GM21360 (cell line): ENCODE results near the gene PRKN.

Source experiments
- ATAC-seq: cut with Tn5 transposase; IDR thresholded peaks from one replicate; pipeline ENCODE4 v1.9.1; 2021; ENCODE audit warnings: mild to moderate bottlenecking, moderate library complexity; ENCODE audit not compliant: unreplicated experiment

The PRKN gene

DNA sequence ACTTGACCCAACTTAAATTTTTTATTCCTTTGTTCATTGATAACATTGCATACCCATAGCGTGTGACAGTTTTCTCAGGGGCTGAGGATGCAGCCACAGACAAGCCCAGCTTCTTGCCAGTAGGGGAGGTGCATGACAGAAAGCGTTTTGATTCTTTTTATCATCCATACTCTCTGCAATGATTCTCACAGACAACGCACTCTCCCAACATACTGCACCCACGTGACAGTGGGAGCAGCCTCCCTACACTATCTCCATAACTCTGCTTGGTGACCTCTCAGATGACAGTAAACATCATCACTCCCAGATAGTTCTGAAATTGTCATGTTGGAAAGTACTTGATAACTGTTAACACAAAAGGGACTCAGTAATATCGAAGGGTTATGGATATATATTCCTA, 972.5 kb downstream of the PRKN start:
- ATAC-seq: no peak

DNA sequence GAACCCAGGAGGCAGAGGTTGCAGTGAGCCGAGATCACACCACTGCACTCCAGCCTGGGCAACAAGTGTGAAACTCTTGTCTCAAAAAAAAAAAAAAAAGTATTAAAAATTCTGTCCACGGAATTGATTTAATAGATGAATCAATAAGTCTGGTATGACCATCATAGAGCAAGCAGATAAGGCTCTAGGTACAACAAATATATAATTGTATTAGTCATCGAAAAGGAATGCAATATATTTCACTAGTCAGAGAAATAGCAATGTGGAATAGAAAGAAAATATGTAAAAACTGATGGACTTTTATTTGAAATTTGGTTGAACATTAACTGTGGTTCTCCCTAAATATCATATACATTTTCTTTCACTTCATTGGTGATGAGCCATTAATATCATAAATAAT, 976.9 kb downstream of the PRKN start:
- no peak for ATAC-seq

DNA sequence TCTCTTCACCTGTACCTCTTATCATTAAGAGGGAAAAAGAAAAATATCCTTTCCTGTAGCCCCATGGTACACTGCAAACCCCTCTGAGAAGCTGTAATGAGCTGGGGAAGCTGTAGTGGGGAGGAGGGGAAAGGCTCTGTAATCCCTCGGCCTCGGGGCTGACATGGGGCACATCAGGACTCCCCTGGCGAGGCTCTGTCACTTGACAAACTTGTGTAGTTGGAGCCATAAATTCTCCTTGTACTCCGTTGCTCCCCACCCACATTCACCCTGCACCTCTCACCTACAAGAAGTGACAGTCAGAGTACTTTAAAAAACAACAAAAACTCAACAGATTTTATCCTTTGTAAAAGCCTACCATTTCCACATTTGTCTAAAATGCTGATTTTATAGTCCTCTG, 978.0 kb downstream of the PRKN start:
- no peak for ATAC-seq

DNA sequence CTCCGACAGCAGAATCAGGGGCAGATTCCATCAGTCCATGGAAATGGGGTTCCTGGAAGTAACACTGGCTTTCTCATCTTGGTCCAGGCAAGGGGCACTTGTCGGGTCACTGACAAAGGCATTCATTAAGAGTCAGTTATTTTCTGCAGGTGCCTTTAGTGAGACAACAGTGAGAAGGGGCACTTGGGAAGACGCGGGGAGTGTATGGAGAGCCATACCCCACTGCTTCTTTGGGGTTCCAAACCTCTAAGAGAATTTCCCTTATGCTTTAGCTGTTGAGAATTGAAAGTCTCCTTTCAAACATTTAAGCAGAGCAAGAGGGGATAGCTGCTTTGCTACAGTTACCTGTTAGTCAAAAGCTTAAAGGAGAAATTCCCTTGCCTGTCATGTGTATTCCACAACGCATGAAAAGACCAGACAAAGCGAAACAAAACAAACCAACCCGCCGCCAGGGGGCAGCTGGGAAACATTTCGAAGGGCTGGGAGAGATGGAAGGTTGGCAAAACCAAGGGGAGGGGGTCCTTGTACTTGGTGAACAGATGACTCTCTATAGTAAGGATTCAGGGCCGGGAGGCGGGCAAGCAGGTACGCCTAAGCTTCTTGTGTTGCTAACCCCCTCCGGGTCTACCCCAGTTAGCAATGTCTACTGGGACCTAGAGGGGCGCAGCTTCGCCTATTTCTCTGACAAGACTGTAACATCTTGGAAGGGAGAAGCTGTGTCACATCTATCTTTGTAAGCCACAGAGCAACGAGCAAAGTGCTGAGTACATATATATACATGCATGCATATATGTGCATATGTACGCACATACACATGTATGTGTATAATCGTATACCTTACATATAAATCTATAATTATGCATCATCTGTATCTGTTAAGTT, 978.8 kb downstream of the PRKN start:
- no peak for ATAC-seq

DNA sequence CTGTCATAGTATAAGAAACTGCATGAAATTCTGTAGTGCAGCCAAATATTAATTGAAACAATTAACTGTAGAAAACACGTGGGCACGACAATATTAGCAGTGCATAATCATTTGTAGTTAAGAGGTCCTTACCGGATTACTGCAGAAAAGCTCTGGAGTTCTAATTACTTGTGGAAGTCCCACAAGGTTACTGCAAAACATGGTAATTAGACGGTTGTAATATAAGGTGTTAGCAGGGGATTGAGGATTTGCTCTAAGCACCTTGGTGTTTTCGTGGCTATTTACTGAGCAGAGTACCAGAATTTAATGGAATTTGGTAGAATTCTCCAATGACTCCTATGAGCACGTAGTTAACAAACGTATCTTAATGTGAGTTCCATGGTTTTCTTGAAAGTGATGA, 980.1 kb downstream of the PRKN start:
- ATAC-seq: no peak

DNA sequence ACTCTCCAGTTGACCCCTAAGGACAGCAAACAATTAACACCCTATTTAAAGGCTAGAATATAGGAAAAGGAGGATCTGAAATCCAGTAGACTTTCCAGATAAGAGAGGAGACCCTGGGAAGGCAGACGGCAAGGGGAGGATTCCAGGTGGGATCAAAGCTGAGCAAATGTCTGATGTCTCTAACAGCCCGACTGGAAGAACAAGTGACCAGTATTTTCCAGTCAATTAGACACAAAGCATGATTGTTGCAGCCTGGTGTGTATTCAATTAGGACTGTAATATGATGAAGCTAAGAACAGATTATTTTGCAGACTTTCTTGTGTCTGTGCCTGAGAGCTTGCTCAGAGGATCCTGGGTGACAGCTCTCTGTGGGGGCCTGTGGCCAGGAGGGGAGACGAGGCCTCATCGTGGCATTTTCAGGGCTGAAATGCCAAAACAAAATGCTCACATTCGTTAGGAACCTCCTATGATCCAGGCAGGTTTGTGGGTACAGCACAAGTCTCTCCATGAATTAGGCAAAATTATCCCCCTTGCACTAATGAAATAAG, 981.9 kb downstream of the PRKN start:
- no peak for ATAC-seq

DNA sequence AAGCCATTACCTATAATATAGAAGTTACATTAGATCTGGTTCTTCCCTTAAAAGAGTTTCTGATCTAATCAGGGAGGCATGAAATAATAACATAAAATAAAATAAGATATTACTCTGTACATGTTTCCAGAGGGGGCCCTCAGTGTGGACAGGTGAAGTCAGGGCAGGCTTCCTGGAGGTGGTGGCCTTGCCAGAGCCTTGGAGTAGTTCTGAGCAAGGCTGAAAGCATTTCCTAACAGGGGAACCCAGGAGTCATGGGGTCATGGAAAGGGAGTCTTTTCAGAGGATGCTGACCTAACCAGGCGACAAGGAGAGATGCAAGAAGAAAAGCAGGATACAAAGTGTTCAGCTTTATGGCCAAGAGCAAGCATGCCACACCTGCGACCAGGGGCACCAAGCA, 982.4 kb downstream of the PRKN start:
- ATAC-seq: no peak

DNA sequence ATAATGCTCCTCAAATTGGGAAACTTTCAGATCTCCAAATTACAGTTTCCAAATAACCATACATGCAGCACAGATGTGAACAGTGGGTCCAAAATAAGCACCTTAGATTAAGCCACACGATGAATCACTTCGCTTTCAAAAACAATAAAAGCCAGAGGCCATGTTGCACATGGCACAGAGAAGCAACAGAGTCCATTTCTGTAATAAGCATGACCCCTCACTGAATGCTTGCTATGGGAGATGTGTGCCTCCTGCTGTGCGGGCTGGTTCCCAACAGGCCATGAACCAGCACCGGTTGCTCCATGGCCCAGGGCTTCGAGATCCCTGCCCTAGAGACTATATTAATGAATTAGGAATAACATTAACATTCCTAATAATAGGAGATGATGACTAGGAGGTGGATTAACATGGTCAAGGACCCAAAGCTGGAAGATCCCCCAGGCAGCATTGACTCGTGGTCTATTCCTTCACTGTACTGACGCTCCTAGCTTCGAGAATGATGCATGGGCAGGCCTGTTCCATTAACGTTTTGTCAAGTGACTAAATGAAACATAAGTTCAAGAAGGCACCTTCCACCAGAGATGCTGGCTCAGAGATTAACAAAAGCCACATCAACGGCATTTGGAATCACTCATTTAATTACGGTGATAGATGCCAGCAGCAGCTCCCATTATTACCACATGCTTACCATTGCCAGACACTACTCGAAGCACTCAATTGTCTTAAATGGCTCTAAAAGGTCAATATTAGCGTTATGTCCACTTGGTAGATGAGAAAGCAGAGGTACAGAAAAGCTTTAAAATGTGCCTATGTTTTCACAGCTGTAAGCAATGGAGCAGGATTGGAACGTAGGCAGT, 983.1 kb downstream of the PRKN start:
- ATAC-seq: no peak

DNA sequence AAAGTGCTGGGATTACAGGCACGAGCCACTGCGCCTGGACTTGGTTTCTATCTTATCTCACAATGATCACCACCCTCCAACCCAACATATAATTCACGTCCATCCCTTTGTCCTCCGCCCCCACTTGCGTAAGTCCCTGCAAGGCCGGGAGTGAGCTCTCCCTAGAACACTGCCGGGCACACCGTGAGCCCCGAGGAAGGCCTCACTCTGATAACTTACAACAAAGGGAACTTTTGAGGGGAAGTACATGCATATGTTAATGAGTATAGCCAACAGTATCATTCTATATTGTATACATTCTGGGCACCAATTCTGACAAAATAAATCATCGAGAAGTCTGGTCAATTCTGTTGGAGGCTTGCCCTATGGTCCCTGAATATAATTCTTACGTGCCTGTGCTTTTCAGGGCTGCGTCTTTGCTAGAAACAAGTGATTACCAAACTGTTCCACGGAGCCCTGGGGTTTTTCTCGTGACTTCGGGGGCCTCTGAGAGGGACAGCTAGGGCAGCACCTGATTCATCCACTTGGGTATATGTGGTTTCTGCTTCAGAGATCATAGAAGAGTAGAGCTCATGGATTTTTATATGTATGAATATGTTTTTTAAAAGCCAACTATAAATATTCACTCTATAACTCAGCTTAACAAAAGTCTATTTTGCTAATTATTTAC, 983.9 kb downstream of the PRKN start:
- no peak for ATAC-seq

DNA sequence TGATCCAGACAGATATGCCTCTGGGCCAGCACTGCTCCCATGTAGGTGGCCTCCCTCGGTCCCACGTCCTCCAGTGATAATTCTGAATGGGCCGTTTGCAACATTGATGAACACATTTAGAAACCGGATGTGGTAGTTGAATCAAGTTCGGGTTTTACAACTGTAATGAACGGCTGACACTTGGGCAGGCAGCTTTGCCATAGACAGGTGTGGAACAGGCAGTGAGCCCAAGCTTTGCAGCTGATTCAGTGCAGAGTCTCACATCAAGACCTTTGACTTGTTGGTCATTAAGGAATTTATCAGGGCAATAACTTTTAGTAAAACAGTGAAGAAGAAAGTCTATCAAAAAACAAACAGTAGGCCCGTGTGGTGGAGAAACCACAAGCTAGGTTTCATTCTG, 987.1 kb downstream of the PRKN start:
- no peak for ATAC-seq

DNA sequence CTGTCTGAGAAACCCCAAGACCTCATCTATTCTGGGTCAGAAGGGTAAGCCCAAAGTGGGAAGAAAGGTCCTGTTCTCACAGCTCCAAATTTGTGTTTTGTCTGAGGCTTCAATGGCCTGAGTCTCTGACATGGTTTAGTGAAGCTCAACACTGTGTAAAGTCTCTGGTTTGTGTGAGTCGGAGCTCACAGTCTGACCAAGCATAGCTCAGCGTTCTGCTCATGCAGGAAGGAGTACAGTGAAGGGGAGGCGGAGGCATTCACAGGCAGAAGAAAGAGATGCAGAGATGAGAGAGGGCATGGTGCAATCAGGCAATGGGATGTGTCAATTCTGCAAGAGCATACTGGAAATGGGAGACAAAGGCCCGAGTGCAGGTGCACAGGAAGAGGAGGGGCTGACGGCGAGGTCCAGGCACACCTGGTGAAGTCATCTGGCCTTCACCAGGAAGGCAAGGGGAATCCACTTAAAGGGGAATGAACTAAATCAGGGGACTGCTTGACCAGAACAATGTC, 990.7 kb downstream of the PRKN start:
- no peak for ATAC-seq

DNA sequence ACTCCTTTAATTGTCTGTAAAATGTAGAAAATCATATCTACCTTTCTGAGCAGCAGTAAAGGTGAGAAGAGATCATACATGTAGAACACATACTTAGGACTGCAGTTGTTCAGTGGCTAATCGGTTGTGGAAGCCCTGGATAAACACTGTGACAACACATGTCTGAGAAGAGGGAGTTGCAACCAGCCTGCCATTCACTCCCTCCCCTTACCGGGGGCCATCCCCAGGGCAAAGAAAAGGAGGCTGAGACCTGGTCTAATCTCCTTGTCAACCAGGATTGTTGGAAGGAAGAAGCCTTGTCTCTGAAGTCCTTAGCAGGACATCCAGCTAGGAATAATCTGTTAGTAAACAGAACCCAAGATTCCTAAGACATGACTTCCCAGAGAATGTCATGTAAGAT, 991.2 kb downstream of the PRKN start:
- ATAC-seq: no peak

DNA sequence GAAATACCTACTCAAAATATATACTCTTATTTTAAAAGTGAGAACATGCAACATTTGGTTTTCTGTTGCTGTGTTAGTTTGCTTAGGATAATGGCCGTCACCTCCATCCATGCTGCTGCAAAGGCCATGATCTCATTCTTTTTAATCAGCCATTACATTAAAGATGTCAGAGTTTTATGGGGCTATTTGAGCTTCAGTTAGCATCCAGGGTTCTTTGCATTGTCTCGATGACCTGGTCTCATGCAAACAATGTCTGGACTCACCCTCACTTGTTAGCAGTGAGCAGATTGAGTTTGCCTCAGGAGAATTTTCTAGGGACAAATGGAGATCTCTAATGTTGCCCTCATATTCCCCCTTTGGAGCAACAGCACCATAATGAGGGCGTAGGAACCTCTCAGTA, 995.0 kb downstream of the PRKN start:
- no peak for ATAC-seq

DNA sequence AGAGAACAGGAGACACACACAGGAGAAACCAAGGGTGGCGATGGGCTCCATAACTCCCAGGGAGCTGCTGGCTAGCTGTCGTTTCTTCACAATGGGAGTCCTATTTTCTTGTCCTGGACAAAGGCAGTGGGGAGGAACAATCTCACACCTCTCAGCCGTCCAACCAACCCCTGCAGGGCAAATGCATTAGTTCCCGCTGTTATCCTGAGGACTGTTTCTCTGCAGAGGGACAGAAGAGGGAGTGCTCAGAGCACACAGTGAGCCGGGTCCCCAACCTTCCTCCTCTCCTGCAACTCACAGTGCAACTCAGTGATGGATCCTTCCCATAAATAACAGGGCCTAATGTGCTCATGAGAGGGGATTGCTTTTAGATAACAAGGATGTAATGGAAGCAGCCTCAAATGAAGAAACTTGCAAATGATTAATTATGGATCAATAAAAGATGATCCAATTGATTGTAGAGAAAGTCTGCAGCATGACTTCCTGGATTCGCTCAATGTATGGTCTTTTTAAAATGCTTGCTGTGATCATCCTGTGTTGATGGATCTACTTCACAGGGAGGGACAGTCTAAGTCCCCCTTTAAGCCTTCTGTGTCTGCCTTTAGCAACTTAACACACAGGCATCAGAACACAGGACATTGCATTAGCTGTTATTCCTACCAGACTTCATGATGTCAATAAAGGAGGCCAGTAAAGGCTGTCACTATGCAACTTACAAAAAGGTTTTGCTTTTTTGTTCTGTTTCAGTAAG, 1000.3 kb downstream of the PRKN start:
- no peak for ATAC-seq

DNA sequence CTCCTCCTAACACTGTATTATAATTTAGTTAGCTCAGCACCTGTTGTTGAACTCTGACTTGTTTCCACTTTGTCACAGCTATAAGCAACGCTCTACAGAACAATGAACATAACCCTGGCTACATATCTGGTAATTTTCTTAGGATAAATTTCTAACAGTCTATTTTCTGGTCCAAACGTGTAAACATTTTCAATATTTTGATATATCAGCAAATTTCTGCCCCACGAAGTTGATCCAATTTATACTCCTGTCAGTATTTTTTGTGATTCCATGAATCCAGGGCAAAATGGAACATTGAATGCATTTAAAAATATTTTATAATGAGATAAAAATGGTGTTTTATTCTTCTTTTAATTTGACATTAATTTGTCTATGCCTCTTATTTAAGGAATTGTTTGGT, 1005.2 kb downstream of the PRKN start:
- no peak for ATAC-seq

DNA sequence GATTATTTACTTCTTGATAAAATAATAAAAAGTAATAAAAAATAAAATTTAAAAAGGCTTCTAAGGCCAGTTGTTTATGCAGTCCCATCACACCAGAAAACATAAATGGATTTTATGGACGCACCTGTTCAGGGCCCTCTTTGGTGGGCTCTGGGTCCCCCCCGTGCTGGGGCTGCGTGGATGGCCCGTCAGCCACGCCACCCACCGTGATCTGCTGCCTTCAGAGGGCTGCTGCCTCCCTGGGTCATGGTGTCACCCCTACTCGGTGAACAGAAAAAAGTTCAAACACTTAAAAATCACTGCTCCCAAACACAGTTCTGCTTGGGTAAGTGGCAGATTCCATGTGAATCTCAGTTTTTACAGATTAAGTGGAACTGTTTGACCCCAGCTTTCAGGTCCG, 1006.1 kb downstream of the PRKN start:
- ATAC-seq: no peak

DNA sequence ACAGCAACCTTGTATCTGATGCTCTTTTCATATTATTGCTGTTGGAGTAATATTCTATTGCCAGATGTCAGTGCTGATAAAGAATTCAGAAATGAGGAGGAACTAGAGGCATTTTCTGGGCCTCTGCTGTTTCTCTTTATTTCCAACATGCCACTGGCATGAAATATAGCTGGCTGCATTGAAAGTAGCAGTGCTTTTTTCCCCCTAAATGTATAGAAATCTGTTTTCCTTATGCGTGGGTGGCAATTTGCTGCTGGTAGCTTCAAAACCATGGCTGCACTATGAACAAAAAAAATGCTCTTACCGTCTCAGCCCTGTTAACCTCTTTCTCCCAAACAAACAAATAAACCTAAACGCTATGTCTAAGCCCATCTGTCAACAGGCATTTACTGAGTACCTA, 1011.4 kb downstream of the PRKN start:
- ATAC-seq: no peak

DNA sequence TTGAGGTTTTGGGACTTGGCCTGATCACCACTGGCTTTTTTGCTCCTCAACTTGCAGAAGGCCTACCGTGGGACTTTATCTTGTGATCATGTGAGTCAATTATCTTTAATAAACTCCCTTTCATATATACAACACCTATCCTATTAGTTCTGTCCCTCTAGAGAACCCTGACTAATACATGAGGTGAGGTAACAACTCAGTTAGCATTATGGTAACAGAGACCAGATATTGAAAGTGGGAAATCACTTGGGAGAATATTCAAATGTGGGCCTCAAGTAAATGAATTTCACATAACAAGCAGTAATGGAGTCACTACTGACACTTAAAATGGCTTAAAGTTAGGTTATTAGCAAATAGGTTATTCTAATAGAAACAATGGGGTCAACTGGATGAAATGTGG, 1015.6 kb downstream of the PRKN start:
- ATAC-seq: no peak

DNA sequence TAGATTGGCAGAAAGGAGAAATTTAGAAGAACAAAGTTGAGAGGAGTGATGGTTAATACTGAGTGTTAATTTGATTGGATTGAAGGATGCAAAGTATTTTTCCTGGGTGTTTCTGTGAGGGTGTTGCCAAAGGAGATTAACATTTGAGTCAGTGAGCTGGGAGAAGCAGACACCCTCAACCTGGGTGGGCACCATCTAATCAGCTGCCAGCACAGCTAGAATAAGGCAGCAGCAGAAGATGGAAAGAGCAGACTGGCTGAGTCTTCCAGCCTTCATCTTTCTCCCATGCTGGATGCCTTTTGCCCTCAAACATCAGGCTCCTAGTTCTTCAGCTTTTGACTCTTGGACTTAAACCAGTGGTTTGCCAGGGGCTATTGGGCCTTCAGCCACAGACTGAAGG, 1016.1 kb downstream of the PRKN start:
- ATAC-seq: no peak

DNA sequence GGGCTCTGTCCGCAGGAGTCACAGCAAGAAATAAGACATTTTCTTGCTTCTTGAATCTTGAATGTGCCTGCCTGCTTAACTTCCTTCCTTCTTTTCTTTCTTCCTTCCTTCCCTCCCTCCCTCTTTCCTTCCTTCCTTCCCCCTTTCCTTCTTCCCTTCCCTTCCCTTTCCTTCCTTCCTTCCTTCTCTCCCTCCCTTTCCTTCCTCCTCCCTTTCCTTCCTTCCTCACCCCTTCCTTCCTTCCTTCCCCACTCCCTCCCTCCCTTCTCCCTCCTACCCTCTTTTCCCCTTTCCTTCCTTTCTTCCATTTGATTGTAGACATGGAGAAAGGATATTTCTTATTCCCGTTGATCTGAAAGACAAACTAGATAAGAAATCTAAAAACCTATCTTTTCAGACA, 1016.9 kb downstream of the PRKN start:
- ATAC-seq: no peak
